Measurements from ENCODE around the gene ABT1. TPM values are rescaled to one million over a fixed set of nuclear protein-coding genes. Genes with fewer than 3 reads are reported as not detected.

Gene ABT1
- total and polyA plus RNA-seq, 4 experiments from 2014 or later = 33.5 to 63.9 (median 42.4) TPM

GRCh38 chr6:26594730-26595632 lies 1.8 kb upstream of the ABT1 start:
- H3K27me3 Mint-ChIP-seq = peaks cover 18 to 24% of the 10 kb centered on the region in 2 donors
- intact Hi-C loops (cut with micrococcal nuclease) = loop anchor here (1.0 to 10.0 kb wide), 2 partner anchors 254 to 1300 kb away; a partner anchor contains a TSS
- no peak overlapping the region for H3K4me3 ChIP-seq (ENCODE audit: low read length in 2 of 2)
- H3K27me3 ChIP-seq (ENCODE audit: insufficient read depth, low read length) = no peaks in the 10 kb centered on the region
- POLR2A ChIA-PET (ENCODE audit: partially characterized antibody) = interaction anchor here (0.5 to 2.5 kb wide), 24 partner anchors 14 to 1215 kb away, joined by 3 to 13 read pairs (median 5); partner anchors contain the start of gene HMGN4
- H3K36me3 ChIP-seq (ENCODE audit: insufficient read depth, low read length) = peaks cover 22% of the 10 kb centered on the region
- H3K4me1 ChIP-seq (ENCODE audit: insufficient read depth, low read length) = peaks cover 24% of the 10 kb centered on the region
- H3K4me3 Mint-ChIP-seq = peak overlapping the region in 2 of 8 donors; percentile 31 to 54
- no peak overlapping the region for H3K27ac ChIP-seq (ENCODE audit: low read depth, low read length)
- H3K36me3 Mint-ChIP-seq = peaks cover 11 to 18% of the 10 kb centered on the region in 2 donors
- H3K9me3 ChIP-seq (ENCODE audit: control insufficient read depth in 1 of 2, low read length in 2 of 2) = no peaks in the 10 kb centered on the region
- peaks cover 0 to 2% (median 0%) of the 10 kb centered on the region in 8 donors for H3K9me3 Mint-ChIP-seq
- peak in 1 of 5 donors; percentile 42 for DNase-seq
- CTCF ChIA-PET (ENCODE audit: partially characterized antibody) = interaction anchor here (0.7 to 6.3 kb wide), 38 partner anchors 9 to 1271 kb away, joined by 3 to 116 read pairs (median 4); partner anchors contain the start of gene HMGN4
- no peak overlapping the region for H3K27ac Mint-ChIP-seq
- peaks cover 0 to 16% (median 8%) of the 10 kb centered on the region in 4 donors for H3K4me1 Mint-ChIP-seq

GRCh38 chr6:26595669-26596269 lies 984 bp upstream of the ABT1 start:
- peak; percentile 79 to 83 (median 80) for DNase-seq
- ChIA-PET CTCF (ENCODE audit: partially characterized antibody) (interaction anchor here (0.7 to 6.3 kb wide), 39 partner anchors 10 to 1271 kb away, joined by 3 to 116 read pairs (median 4); partner anchors contain the start of gene HMGN4), POLR2A (ENCODE audit: partially characterized antibody) (interaction anchor here (0.5 to 2.5 kb wide), 23 partner anchors 15 to 1214 kb away, joined by 3 to 13 read pairs (median 5); partner anchors contain the start of gene HMGN4)
- Mint-ChIP-seq H3K27me3 (peaks cover 18 to 24% of the 10 kb centered on the region in 2 donors), H3K9me3 (peaks cover 0 to 2% (median 0%) of the 10 kb centered on the region in 8 donors), H3K36me3 (peaks cover 11 to 24% of the 10 kb centered on the region in 2 donors), H3K4me3 (no peak overlapping the region), H3K4me1 (peaks cover 0 to 16% (median 8%) of the 10 kb centered on the region in 4 donors), H3K27ac (no peak overlapping the region)
- Histone ChIP-seq H3K27me3 (ENCODE audit: insufficient read depth, low read length) (no peaks in the 10 kb centered on the region), H3K4me3 (ENCODE audit: low read length in 2 of 2) (peak overlapping the region; percentile 40 to 64), H3K4me1 (ENCODE audit: insufficient read depth, low read length) (peaks cover 24% of the 10 kb centered on the region), H3K27ac (ENCODE audit: low read depth, low read length) (peak overlapping the region; percentile 91), H3K9me3 (ENCODE audit: control insufficient read depth in 1 of 2, low read length in 2 of 2) (no peaks in the 10 kb centered on the region), H3K36me3 (ENCODE audit: insufficient read depth, low read length) (peaks cover 22% of the 10 kb centered on the region)
- intact Hi-C loops (cut with micrococcal nuclease) = loop anchor here (1.0 to 10.0 kb wide), 8 partner anchors 18 to 1299 kb away; partner anchors contain the start of gene BTN3A2

GRCh38 chr6:26597389-26597766 lies 625 bp downstream of the ABT1 start:
- H3K4me3 Mint-ChIP-seq = no peak overlapping the region
- H3K27me3 Mint-ChIP-seq = peaks cover 9 to 16% of the 10 kb centered on the region in 2 donors
- H3K27me3 ChIP-seq (ENCODE audit: insufficient read depth, low read length) = no peaks in the 10 kb centered on the region
- H3K4me3 ChIP-seq (ENCODE audit: low read length in 2 of 2) = peak overlapping the region; percentile 76 to 98
- peaks cover 0 to 16% (median 8%) of the 10 kb centered on the region in 4 donors for H3K4me1 Mint-ChIP-seq
- ChIA-PET CTCF (ENCODE audit: partially characterized antibody) (no interaction called here), POLR2A (ENCODE audit: partially characterized antibody) (interaction anchor here (0.8 to 1.4 kb wide), 2 partner anchors 440 to 581 kb away, joined by 3 to 5 read pairs; a partner anchor contains a TSS)
- H3K9me3 Mint-ChIP-seq = no peaks in the 10 kb centered on the region
- H3K27ac ChIP-seq (ENCODE audit: low read depth, low read length) = peak overlapping the region; percentile 91
- H3K36me3 Mint-ChIP-seq = peaks cover 11 to 26% of the 10 kb centered on the region in 2 donors
- H3K4me1 ChIP-seq (ENCODE audit: insufficient read depth, low read length) = peaks cover 24% of the 10 kb centered on the region
- H3K27ac Mint-ChIP-seq = peak overlapping the region in 2 of 7 donors; percentile 88 to 92
- H3K9me3 ChIP-seq (ENCODE audit: control insufficient read depth in 1 of 2, low read length in 2 of 2) = no peaks in the 10 kb centered on the region
- intact Hi-C loops (cut with micrococcal nuclease) = loop anchor here (10.0 kb wide), 1 partner anchor 1297 kb away; a partner anchor contains a TSS
- no peak for DNase-seq
- peaks cover 22% of the 10 kb centered on the region for H3K36me3 ChIP-seq (ENCODE audit: insufficient read depth, low read length)

- Mint-ChIP-seq H3K27ac (peak overlapping the region in 5 of 7 donors; percentile 80 to 92 (median 88)), H3K27me3 (peaks cover 9 to 15% of the 10 kb centered on the region in 2 donors), H3K4me1 (peaks cover 0 to 16% (median 8%) of the 10 kb centered on the region in 4 donors), H3K4me3 (no peak overlapping the region), H3K9me3 (no peaks in the 10 kb centered on the region), H3K36me3 (peaks cover 11 to 26% of the 10 kb centered on the region in 2 donors)
- Histone ChIP-seq H3K36me3 (ENCODE audit: insufficient read depth, low read length) (peaks cover 22% of the 10 kb centered on the region), H3K27me3 (ENCODE audit: insufficient read depth, low read length) (no peaks in the 10 kb centered on the region), H3K4me3 (ENCODE audit: low read length in 2 of 2) (peak overlapping the region; percentile 76 to 98), H3K27ac (ENCODE audit: low read depth, low read length) (peak overlapping the region; percentile 91), H3K4me1 (ENCODE audit: insufficient read depth, low read length) (peaks cover 24% of the 10 kb centered on the region), H3K9me3 (ENCODE audit: control insufficient read depth in 1 of 2, low read length in 2 of 2) (no peaks in the 10 kb centered on the region)
- no peak for DNase-seq
- ChIA-PET CTCF (ENCODE audit: partially characterized antibody) (no interaction called here), POLR2A (ENCODE audit: partially characterized antibody) (interaction anchor here (0.8 to 1.4 kb wide), 2 partner anchors 440 to 580 kb away, joined by 3 to 5 read pairs; a partner anchor contains a TSS)
- intact Hi-C loops (cut with micrococcal nuclease) = loop anchor here (10.0 kb wide), 1 partner anchor 1297 kb away; a partner anchor contains a TSS
These were observed 1.1 kb downstream of the ABT1 start for GRCh38 chr6:26597821-26598220.

- Histone ChIP-seq H3K9me3 (ENCODE audit: control insufficient read depth in 1 of 2, low read length in 2 of 2) (no peaks in the 10 kb centered on the region), H3K27ac (ENCODE audit: low read depth, low read length) (peak overlapping the region; percentile 91), H3K4me1 (ENCODE audit: insufficient read depth, low read length) (peaks cover 24% of the 10 kb centered on the region), H3K27me3 (ENCODE audit: insufficient read depth, low read length) (no peaks in the 10 kb centered on the region), H3K4me3 (ENCODE audit: low read length in 2 of 2) (no peak overlapping the region), H3K36me3 (ENCODE audit: insufficient read depth, low read length) (peaks cover 22% of the 10 kb centered on the region)
- ChIA-PET POLR2A (ENCODE audit: partially characterized antibody) (interaction anchor here (1.4 kb wide), 1 partner anchor 441 kb away, joined by 5 read pairs; a partner anchor contains a TSS), CTCF (ENCODE audit: partially characterized antibody) (no interaction called here)
- Mint-ChIP-seq H3K27ac (peak overlapping the region in 5 of 7 donors; percentile 80 to 92 (median 88)), H3K4me3 (peak overlapping the region in 2 of 8 donors; percentile 72 to 82), H3K9me3 (no peaks in the 10 kb centered on the region), H3K36me3 (peaks cover 11 to 26% of the 10 kb centered on the region in 2 donors), H3K27me3 (peaks cover 8 to 14% of the 10 kb centered on the region in 2 donors), H3K4me1 (peaks cover 0 to 16% (median 8%) of the 10 kb centered on the region in 4 donors)
- peak in 1 of 5 donors; percentile 33 for DNase-seq
- intact Hi-C loops (cut with micrococcal nuclease) = loop anchor here (10.0 kb wide), 1 partner anchor 1297 kb away; a partner anchor contains a TSS
These were observed 1.5 kb downstream of the ABT1 start for GRCh38 chr6:26598267-26598666.

GRCh38 chr6:26599134-26599533 lies 2.4 kb downstream of the ABT1 start:
- Mint-ChIP-seq H3K9me3 (no peaks in the 10 kb centered on the region), H3K36me3 (peaks cover 11 to 26% of the 10 kb centered on the region in 2 donors), H3K4me3 (peak overlapping the region in 5 of 8 donors; percentile 9 to 61 (median 21)), H3K27me3 (peaks cover 3 to 7% of the 10 kb centered on the region in 2 donors), H3K4me1 (peaks cover 0 to 16% (median 10%) of the 10 kb centered on the region in 4 donors), H3K27ac (peak overlapping the region in 4 of 7 donors; percentile 2 to 73 (median 38))
- Histone ChIP-seq H3K4me3 (ENCODE audit: low read length in 2 of 2) (no peak overlapping the region), H3K9me3 (ENCODE audit: control insufficient read depth in 1 of 2, low read length in 2 of 2) (no peaks in the 10 kb centered on the region), H3K27ac (ENCODE audit: low read depth, low read length) (no peak overlapping the region), H3K36me3 (ENCODE audit: insufficient read depth, low read length) (peaks cover 22% of the 10 kb centered on the region), H3K4me1 (ENCODE audit: insufficient read depth, low read length) (peaks cover 24% of the 10 kb centered on the region), H3K27me3 (ENCODE audit: insufficient read depth, low read length) (no peaks in the 10 kb centered on the region)
- POLR2A ChIA-PET (ENCODE audit: partially characterized antibody) = no interaction called here
- CTCF ChIA-PET (ENCODE audit: partially characterized antibody) = no interaction called here
- intact Hi-C loops (cut with micrococcal nuclease) = loop anchor here (10.0 kb wide), 1 partner anchor 1296 kb away; a partner anchor contains a TSS
- DNase-seq = no peak

All from CD4-positive, alpha-beta memory T cell (primary cell).